Measurements from ENCODE around the gene U2AF2.

U2AF2 gene

DNA sequence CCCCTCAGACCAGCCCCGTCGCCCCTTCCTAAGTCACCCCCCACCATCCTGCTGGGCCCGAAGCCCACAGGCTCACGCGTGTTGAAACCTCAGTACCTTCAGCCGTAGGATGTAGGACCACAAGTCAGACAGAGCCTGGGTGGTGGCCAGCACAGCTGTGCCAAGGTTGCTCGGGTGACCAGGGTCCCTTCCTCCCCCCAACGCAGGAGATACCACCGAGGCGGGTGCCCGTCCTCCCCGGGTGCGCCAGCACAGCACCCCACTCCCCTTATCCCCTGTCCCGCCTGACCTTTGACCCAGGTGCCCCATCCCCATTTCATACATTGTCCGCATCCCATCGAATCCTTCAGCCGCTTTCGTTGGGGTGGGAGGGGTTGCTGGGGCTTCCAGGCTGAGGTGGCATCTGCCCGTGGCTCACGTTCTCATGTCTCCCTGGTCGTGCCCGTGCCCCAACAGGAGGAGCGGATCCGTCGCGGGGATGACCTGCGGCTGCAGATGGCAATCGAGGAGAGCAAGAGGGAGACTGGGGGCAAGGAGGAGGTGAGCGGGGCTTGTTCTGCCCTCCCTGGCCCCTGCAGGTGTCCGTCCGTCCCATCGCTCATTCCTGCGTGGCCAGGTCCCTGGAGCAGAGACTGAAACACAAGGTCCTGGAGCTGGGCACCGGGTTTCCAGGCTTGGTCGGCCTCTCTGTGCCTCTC, 34.7 kb downstream of the U2AF2 start:
- DNase-seq (ENCODE audit: low read depth in 2 of 2): no peak

DNA sequence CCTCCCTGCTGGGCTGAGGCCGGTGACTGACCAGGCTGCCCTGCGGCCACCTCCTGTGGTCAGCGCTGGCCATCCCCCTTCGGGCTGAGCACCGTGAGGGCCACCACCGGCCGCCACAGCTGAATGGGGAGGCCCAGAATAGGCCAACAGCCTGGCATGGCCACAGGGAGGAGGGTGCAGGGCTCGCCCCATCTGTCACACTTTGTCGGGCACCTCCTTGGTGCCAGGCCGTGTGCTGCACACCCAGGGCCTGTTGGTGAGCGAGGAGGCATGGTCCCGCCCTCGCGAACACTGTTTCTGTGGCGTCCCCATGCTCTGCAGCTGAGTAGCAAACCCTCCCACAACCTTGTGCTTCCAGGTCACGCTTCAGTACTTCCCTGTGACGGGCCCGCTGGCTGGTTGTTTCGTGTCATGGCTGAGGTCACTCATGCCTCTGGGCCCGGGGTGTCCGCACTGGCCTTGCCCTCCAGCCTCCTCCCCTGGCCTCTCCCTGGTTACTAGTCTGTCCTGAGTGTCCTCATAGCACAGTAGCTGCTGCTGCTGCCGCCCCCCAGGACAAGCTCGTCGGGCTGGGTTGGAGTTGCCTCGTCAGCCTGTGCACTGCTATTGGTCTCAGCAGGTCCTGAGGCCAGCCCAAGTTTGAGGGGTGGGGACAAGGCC, 35.4 kb downstream of the U2AF2 start:
- no peak for DNase-seq (ENCODE audit: low read depth in 2 of 2)

DNA sequence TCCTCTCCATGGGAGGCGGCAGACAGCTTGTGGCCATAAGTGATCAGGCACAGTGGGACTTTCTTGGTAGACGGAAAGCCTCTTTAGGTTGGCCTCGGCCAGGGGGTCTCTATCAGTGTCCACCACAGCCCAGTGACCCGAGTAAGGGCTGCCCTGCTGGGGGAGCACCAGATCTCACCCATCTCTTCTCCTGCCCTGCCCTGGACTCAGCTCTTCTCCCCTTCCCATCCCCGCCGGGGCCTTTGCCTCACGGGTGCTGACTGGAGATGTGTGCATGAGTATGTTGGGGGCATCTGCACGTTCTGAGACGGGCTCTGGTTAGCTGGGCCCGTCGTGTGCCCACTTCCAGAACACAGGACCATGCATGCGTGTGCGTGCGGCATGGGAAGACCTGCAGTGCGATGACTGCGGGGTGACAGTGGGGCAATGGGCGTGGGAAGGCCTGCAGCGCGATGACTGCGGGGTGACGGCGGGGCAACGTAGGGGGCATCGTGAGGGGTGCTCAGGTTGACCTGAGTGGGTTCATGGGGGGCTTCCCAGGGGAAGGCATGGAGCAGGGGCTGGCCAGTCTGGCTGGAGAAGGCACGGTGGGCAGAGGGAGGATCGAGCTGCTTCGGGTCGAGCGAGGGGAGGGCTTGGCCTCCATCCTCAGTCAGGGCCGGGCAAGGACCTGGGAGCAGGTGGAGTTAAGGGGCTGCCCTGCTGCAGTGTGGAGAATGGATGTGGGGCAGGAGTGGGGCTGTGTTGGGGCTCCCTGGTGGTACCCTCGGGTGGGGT, 36.1 kb downstream of the U2AF2 start:
- DNase-seq (ENCODE audit: low read depth in 2 of 2): no peak

DNA sequence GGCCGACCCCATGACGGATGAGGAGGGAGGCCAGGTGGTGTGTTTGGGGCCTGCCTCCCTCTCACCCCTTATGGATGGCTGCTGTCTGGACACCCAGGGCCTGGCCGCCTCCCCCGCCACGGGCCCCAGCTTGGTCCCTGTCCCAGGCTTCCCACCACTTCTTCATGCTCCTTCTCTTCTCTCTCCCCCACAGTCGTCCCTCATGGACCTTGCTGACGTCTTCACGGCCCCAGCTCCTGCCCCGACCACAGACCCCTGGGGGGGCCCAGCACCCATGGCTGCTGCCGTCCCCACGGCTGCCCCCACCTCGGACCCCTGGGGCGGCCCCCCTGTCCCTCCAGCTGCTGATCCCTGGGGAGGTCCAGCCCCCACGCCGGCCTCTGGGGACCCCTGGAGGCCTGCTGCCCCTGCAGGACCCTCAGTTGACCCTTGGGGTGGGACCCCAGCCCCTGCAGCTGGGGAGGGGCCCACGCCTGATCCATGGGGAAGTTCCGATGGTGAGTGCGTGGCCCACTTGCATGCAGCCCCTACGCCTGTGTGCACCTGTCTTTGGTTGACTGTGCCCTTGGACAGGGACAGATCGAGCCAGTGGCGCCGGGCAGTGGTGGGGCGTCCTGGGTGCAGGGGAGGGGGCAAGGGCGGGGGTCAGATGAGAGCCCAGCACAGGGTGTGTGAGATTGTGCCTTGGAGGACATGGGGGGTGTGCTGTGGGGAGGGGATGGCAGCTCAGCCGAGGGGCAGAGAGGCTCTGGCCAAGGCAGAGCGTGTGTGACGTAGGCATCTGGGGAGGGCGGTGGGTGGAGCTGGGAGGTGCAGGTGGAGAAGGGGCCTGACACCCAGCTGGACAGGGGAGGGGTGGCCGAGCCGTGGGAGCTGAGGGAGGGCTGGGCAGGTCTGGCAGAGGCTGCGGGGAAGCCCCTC, 37.0 kb downstream of the U2AF2 start:
- no peak for DNase-seq (ENCODE audit: low read depth in 2 of 2)

DNA sequence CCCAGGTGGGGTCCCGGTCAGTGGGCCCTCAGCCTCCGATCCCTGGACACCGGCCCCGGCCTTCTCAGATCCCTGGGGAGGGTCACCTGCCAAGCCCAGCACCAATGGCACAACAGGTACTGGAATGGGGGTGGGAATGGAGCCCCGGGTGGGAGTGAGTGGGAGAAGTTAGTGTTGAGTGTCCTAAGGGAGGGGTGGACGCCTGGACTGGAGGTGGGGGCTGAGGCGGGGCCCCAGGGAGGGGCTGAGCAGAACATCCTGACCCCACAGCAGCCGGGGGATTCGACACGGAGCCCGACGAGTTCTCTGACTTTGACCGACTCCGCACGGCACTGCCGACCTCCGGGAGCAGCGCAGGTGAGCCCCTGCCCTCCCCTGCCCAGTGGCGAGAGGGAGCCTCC, 37.8 kb downstream of the U2AF2 start:
- DNase-seq (ENCODE audit: low read depth in 2 of 2): no peak

DNA sequence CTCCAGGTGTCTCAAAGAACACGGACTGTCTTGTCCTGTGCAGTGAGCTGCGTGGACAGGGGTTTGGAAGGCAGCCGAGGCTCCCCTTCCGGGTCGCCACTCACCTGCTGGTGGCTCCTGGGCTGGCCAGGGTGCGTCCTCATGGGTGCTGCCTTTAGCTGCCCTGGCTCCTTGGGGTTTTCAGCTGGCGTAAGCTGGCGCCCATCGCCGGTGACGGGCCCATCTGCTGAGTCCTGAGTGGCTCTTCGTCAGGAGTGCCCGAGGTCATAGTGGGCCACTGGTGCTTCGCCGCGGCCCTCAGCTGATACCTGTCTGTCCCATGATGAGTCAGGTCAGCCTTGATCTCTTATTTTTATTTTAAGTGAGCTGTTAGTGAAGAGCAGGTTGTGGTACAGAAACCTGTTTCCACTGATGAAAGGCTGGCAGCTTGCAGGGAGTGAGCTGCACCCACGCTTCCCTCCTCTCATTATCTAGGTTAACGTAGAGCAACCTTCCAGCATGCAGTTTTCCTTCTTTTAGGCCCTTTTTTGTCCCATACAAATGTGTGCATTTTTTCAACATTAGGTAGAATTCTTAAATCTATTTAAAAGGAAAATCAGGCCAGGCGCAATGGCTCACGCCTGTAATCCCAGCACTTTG, 38.6 kb downstream of the U2AF2 start:
- DNase-seq (ENCODE audit: low read depth in 2 of 2): no peak

DNA sequence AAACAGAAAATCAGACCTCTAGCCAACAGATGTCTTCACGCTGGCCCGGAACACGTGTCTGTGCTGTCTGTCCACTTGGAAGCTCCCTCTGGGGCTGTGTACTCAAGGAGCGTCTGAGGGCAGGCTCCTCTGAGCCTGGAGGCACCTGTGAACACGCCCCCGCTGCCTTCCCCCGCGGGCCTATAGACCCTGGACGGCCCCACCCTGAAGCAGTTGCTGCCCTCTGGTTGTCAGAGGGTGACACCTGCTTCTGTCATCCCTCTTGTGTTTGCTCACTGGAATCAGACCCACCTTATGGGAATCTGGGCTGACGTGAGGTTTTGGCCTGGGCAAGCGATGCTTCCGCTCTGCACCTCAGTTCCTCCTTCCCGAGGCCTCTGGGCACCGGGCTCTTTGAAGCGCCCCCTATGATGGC, 39.4 kb downstream of the U2AF2 start:
- DNase-seq (ENCODE audit: low read depth in 2 of 2): no peak

DNA sequence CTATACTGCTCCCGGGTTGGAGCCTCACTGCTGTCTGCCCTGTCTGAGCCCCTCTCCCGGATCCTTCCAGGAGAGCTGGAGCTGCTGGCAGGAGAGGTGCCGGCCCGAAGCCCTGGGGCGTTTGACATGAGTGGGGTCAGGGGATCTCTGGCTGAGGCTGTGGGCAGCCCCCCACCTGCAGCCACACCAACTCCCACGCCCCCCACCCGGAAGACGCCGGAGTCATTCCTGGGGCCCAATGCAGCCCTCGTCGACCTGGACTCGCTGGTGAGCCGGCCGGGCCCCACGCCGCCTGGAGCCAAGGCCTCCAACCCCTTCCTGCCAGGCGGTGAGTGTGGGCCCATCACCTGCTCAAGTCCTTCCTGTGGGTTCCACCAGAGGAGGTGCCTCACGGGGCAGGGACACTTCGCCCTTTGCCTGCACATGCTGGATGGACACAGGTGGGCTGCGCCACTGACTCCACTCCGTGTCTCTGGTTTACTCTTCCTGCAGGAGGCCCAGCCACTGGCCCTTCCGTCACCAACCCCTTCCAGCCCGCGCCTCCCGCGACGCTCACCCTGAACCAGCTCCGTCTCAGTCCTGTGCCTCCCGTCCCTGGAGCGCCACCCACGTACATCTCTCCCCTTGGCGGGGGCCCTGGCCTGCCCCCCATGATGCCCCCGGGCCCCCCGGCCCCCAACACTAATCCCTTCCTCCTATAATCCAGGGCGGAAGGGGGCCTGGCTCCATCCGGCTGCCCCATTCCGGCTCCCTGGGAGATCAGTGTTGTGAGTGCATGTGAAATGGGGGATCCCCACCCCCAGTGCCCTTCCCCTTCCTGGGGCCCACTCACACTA, 40.0 kb downstream of the U2AF2 start:
- no peak for DNase-seq (ENCODE audit: low read depth in 2 of 2)

DNA sequence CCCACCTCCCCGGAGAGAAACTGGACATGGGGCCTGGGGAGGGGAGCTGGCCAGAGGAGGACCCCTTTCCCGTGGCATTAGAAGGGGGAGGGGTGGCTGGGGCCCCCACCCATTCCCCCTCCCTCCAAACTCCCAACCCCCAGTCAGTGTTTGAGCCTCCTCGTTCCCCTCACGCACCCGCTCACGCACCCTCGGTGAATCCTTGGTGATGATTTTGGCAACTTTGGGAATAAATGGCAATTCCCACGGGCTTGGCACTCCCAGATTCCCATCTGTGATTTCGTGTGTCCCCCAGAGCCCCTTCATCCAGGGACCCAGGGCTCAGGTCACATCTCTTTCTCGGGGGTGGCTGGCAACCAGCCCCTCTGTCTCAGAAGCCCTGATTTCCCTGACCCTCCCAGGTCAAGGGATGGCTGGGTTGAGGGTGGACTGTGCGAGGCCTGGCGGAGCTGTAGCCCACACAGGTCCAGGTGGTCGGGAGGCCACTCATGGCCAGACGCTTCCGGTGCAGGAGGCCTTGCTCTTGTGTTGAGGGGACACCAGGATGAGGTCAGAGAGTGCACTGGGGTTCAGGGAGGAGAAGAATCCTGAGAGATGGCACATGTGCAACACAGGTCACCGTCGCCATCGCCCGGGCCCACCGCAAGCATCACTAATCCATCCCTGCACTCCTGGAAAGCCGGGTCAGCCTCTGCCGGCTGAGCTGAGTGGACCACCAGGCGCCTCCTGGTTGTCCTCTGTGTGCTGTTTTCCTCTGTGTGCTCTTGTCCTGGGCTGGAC, 40.9 kb downstream of the U2AF2 start:
- no peak for DNase-seq (ENCODE audit: low read depth in 2 of 2)

DNA sequence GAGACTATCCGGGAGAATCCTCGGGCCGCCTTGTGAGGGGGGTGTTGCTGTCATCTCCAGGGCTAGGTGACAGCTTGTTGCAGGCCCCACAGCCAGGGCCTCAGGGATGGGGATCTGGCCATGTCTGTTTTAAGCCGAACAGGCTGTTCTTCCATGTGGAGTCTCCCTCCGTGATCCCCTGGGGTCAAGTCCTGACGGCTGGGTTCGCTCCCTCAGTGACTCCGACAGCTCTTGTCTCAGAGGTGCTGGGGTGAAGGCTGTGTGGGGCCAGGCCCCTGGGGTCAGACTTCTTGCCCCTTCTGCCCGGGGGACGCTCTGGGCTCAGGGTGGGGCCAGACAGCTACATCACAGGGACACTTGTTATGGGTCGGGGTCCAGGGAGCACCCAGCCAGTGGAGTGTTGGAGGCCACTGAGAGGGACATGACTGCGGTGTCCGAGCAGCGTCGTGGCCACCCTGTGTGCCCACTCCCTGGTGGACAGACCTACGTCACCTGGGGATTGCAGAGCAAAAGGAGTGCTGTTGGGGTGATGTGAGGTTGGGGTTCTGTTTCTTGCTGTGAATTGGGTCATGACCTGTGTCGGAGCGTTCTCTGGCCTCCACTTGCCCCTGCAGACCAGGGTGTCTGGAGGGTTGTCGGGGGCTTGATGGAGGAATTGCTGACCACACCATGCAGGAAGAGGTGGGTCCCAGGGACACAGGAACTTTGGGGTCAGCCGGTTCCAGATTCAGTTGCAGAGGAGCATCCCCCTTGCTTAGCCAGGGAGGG, 41.6 kb downstream of the U2AF2 start:
- DNase-seq (ENCODE audit: low read depth in 2 of 2): no peak

DNA sequence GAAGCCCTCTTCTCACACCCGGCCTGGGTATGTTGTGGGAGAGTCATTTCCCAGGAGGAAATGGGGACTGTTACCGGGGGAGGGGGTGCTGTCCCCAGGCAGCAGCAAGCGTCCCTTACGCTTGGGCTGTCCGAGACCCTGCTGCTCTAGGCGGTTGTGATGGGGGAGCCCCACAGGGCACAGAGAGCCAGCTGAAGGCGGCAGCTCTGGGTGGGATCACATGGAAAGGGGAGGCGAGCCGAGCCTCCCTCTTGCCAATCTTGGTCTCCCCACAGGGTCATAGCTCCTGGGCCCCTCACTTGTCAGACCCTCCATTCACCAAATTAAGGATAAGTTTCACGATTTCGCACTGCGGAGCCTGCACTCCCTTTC, 42.2 kb downstream of the U2AF2 start:
- DNase-seq (ENCODE audit: low read depth in 2 of 2): no peak

DNA sequence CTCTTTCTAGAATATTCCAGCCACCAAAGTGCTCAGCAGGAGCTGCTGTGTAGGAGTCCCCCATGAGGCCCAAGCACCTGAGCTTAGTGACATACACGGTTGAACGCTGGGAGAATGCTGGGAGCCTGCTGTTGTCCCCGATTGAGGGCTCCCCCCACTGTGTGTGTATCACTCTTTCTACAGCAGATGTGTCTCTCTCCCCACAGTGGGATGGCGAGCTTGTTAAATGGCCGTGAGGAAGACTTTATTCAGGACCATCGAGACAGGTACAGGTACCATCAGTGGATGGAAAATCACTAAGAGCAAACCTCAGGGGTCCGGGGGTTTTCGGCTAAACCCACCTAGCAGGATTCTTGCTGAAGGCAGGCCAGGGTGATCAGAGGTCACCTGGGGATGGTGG, 42.9 kb downstream of the U2AF2 start:
- no peak for DNase-seq (ENCODE audit: low read depth in 2 of 2)

DNA sequence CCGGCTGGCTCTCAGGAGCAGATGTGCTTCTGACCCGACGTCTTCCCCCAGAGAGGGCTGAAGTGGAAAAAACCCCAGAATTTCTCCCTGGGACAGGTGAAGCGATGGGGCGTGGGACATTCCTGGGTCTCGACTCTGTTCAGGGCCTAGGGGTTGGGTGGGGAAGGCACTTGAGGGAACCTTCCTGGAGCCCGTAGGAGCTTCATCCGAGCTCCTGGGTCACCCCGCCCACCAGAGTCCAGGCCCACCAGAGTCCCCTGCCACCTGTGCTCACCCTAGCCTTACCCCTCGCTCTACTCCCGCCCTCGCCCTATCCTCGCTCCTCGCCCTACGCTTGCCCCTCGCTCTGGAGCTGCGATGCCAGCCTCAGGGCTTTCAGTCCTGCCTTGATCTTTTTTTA, 43.4 kb downstream of the U2AF2 start:
- no peak for DNase-seq (ENCODE audit: low read depth in 2 of 2)

DNA sequence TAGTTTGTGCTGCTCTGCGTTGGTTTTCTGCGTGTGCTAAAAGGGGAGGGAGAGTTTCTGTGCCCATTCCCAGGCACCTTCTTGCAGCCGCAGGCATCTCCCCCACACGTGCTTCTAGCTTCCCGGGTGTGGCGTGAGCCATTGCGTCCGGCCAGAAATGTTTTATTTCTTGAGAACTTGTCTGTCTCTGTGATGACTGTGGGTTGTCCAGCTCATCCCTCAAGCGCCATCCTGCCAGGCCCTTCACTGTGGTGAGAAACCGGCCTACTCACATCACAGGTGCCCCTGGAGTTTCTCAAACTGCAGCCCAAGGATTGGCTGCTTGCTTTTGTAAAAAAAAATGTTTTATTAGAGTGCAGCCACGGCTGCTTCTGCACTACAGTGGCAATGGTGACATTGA, 44.4 kb downstream of the U2AF2 start:
- no peak for DNase-seq (ENCODE audit: low read depth in 2 of 2)

DNA sequence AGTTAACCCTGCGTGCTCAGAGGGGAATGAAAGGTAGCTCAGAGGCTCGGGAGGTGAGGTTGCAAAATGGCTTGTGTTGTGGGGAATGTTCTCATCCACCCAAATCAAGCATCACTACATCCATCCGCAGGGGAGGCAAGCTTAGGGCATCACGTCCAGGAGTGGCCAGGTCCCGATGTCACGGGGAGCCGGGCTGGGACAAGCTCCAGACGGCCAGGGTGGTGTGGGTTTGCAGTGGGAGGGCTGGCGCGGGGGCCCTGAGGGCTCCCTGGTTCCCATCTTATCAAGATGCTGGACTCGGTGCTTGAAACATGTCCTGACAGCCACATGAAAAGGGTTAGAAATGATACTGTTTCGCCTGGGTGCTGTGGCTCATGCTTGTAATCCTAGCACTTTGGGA, 46.0 kb downstream of the U2AF2 start:
- no peak for DNase-seq (ENCODE audit: low read depth in 2 of 2)

DNA sequence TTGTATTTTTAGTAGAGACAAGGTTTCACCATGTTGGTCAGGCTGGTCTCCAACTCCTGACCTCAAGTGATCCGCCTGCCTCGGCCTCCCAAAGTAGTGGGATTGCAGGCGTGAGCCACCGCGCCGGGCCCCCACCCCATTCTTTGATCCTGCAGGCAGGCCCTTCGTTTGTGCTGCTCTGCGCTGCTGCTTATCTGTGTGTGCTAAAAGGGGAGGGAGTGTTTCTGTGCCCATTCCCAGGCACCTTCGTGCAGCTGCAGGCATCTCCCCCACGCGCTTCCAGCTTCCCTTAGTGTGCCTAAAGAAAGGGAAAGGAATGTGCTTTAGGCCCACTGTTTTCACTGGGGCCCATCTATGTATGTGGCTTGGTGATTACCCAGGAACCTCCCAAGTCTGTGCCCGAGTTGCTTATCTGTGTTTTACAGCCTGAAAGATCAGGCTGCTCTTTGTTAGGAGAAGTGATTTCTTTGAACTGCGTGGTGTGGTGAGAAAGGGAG, 47.3 kb downstream of the U2AF2 start:
- no peak for DNase-seq (ENCODE audit: low read depth in 2 of 2)

DNA sequence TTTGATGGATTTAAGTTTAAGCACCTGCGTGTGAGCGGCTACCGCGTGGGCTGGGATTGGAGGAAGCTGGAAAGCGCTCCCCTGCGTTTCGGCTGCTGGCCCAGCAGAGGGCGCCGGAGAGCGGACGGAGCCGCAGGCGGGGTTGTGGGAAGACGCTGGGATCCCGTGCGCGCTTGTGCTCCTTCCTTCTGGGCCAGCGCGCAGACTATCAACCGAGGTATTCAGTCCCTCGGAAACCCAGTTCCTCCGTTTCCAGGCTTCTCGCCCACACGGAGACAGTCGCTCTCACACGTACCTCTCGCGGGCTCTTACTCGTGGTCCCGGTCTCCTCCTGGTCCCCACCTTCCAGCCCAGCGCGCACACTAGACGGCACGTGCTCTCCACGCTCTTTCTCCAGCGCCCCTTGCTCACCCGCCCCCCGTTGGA, 49.0 kb downstream of the U2AF2 start:
- peak; percentile 32 to 59 for DNase-seq (ENCODE audit: low read depth in 2 of 2)

DNA sequence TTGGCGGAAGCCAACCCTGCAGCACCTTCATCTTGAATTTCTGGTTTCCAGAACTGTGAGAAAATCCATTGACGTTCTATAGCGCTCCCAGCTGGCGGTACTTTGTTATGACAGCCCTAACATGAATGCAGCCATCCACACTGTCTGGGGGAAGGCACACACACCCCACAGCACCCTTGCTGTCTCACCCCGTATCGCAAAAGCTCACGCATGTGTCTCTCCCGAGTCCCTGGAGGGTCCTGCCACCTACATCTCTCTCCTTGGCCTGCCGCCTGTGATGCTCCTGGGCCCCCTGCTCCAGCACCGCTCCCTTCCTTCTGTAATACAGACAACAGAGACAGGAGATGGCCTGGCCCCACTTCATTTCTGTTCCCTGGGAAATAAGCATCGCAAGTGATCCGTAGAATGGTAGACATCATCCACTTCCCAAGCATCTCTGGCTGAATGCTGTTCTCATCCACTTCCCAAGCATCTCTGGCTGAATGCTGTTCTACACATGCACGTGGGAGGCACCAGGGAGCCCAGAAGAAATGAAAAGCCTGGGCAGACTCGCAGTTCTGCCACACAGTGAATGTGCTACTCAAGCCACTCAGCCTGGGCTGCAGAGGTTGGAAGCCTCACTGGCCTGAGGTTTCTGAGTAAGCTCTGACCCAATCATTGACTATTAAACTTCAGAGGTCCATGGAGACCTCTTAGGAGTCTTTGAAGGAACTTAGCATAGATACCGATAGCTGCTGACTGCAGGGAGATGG, 49.8 kb downstream of the U2AF2 start:
- no peak for DNase-seq (ENCODE audit: low read depth in 2 of 2)
